ENCODE measurements around the gene COPB2.

DNA sequence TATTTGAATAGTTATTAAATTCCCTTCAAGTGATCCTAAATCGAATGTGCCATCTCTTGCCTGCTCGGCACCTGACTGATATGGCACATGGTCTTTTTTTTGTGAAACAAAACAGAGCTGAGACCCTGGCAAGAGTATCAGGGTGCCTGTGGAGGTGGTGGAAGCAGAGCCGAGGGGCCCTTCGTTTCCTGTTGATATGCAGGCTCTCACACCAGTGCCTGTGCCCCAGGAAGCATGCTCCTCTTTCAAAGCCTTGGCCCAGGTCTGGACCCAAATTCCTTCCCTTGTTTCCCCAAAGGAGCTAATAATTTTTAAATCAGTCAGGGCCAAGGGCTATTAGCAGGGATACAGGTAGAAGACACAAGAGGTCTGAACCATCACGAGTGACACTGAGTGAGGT, 67.1 kb downstream of the COPB2 start:
- no peak for TF ChIP-seq EZH2 (IDR thresholded peaks at IDR 0.05; ENCODE audit: borderline replicate concordance, insufficient read depth, low read depth, low read length, poor library complexity, severe bottlenecking)
- TF ChIP-seq, protein P1, sequence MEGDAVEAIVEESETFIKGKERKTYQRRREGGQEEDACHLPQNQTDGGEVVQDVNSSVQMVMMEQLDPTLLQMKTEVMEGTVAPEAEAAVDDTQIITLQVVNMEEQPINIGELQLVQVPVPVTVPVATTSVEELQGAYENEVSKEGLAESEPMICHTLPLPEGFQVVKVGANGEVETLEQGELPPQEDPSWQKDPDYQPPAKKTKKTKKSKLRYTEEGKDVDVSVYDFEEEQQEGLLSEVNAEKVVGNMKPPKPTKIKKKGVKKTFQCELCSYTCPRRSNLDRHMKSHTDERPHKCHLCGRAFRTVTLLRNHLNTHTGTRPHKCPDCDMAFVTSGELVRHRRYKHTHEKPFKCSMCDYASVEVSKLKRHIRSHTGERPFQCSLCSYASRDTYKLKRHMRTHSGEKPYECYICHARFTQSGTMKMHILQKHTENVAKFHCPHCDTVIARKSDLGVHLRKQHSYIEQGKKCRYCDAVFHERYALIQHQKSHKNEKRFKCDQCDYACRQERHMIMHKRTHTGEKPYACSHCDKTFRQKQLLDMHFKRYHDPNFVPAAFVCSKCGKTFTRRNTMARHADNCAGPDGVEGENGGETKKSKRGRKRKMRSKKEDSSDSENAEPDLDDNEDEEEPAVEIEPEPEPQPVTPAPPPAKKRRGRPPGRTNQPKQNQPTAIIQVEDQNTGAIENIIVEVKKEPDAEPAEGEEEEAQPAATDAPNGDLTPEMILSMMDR (IDR thresholded peaks at IDR 0.05): no peak

All from B cell (primary cell).